ENCODE measurements around the gene TRMT13.

DNA sequence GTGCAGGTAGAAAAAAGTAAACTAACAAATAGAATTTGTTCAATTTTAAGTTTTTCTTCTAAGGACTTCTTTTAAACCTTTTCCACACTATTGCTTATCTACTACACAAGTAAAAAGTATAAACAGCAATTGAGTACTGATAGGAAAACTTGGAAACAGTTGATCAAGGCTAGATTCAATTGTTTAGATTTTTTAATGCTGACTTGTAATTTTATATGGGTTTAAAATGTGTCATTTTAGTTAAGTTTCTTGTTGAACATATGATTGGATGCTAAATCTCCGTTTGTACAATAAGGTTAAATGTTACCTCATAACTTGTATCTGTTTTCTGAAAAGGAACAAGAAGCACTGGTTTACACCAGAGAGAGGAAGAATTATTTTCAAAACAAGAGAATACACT is 5.7 kb upstream of the TRMT13 start:
- TF ChIP-seq, protein P1, sequence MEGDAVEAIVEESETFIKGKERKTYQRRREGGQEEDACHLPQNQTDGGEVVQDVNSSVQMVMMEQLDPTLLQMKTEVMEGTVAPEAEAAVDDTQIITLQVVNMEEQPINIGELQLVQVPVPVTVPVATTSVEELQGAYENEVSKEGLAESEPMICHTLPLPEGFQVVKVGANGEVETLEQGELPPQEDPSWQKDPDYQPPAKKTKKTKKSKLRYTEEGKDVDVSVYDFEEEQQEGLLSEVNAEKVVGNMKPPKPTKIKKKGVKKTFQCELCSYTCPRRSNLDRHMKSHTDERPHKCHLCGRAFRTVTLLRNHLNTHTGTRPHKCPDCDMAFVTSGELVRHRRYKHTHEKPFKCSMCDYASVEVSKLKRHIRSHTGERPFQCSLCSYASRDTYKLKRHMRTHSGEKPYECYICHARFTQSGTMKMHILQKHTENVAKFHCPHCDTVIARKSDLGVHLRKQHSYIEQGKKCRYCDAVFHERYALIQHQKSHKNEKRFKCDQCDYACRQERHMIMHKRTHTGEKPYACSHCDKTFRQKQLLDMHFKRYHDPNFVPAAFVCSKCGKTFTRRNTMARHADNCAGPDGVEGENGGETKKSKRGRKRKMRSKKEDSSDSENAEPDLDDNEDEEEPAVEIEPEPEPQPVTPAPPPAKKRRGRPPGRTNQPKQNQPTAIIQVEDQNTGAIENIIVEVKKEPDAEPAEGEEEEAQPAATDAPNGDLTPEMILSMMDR (IDR thresholded peaks at IDR 0.05), result no peak
- no peak for TF ChIP-seq POLR2AphosphoS5 (IDR thresholded peaks at IDR 0.05)
- no peak for TF ChIP-seq EP300 (IDR thresholded peaks at IDR 0.05)

All from stomach (tissue), 4 donors.